ENCODE measurements around the gene CHST13.
A peak's percentile ranks its signal among the peaks of the same experiment; 100 is the strongest.

DNA sequence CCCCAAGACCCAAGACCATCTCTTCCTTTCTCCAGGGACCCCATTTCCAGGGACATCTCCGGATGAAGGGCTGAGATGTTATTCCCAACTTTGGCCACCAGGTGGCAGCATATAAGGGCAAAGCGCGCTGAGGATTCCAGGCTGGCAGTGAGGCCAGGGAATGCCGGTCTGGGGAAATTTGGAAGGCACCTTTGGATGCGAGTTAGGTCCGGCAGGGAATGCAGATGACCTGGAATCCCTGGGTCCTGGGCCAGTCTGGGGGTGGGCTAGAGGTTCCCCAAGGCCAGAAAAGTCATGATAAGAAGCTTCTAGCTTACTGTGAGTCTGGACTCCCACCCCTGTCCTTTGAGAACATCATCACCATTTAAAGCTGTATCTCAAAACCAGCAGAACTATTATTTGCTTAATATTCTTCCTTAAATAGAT, 1.6 kb upstream of the CHST13 start:
- TF ChIP-seq, protein P1, sequence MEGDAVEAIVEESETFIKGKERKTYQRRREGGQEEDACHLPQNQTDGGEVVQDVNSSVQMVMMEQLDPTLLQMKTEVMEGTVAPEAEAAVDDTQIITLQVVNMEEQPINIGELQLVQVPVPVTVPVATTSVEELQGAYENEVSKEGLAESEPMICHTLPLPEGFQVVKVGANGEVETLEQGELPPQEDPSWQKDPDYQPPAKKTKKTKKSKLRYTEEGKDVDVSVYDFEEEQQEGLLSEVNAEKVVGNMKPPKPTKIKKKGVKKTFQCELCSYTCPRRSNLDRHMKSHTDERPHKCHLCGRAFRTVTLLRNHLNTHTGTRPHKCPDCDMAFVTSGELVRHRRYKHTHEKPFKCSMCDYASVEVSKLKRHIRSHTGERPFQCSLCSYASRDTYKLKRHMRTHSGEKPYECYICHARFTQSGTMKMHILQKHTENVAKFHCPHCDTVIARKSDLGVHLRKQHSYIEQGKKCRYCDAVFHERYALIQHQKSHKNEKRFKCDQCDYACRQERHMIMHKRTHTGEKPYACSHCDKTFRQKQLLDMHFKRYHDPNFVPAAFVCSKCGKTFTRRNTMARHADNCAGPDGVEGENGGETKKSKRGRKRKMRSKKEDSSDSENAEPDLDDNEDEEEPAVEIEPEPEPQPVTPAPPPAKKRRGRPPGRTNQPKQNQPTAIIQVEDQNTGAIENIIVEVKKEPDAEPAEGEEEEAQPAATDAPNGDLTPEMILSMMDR (conservative IDR thresholded peaks at IDR 0.05; ENCODE audit: low read depth, low read length): peak; percentile 83
- TF ChIP-seq EZH2 (IDR thresholded peaks at IDR 0.05; ENCODE audit: borderline replicate concordance, low read depth, low read length, poor library complexity, severe bottlenecking): no peak

All from A673 (cell line).